Stimulated activated CD8-positive, alpha-beta memory T cell treated with anti-CD3 and anti-CD28 coated beads, Interleukin-2, amount 100 ng/mL, for 1 hour (primary cell): ENCODE data around the gene BTBD19.

Source experiments
- DNase-seq, 2 donors: peaks; one replicate each; pipeline ENCODE4 v3.0.0-alpha.2; 2020; ENCODE audit warnings: low read depth in 2 of 2

Gene BTBD19

GRCh38 chr1:44855742-44856141 lies 47.4 kb downstream of the BTBD19 start:
- no peak for DNase-seq

GRCh38 chr1:44857446-44857845 lies 49.1 kb downstream of the BTBD19 start:
- DNase-seq: no peak

- no peak for DNase-seq
Observed at GRCh38 chr1:44860331-44860730, 52.0 kb downstream of the BTBD19 start.

- DNase-seq: no peak
Observed at GRCh38 chr1:44860891-44861425, 52.6 kb downstream of the BTBD19 start.

- no peak for DNase-seq
Observed at GRCh38 chr1:44862829-44863401, 54.6 kb downstream of the BTBD19 start.
